Measurements from ENCODE around the gene HBG1. TPM values are rescaled to one million over a fixed set of nuclear protein-coding genes. Genes with fewer than 3 reads are reported as not detected.

HBG1 gene
- total RNA-seq, 6 donors from 2014 or later = 2.9 to 4.6 TPM; not detected in 4

DNA sequence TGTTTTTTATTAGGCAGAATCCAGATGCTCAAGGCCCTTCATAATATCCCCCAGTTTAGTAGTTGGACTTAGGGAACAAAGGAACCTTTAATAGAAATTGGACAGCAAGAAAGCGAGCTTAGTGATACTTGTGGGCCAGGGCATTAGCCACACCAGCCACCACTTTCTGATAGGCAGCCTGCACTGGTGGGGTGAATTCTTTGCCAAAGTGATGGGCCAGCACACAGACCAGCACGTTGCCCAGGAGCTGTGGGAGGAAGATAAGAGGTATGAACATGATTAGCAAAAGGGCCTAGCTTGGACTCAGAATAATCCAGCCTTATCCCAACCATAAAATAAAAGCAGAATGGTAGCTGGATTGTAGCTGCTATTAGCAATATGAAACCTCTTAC, 24.2 kb downstream of the HBG1 start:
- no peak for DNase-seq
- no peak overlapping the region for H3K27ac ChIP-seq
- WGBS, 2 donors = 74 to 75% methylated on average over 2 of the region's 2 CpGs
- ATAC-seq (ENCODE audit: low FRiP score in 2 of 2) = peak in 1 of 2 donors; percentile 46
- no peaks in the 10 kb centered on the region for H3K36me3 ChIP-seq
- no peak overlapping the region for H3K4me3 ChIP-seq
- TF ChIP-seq, protein P1, sequence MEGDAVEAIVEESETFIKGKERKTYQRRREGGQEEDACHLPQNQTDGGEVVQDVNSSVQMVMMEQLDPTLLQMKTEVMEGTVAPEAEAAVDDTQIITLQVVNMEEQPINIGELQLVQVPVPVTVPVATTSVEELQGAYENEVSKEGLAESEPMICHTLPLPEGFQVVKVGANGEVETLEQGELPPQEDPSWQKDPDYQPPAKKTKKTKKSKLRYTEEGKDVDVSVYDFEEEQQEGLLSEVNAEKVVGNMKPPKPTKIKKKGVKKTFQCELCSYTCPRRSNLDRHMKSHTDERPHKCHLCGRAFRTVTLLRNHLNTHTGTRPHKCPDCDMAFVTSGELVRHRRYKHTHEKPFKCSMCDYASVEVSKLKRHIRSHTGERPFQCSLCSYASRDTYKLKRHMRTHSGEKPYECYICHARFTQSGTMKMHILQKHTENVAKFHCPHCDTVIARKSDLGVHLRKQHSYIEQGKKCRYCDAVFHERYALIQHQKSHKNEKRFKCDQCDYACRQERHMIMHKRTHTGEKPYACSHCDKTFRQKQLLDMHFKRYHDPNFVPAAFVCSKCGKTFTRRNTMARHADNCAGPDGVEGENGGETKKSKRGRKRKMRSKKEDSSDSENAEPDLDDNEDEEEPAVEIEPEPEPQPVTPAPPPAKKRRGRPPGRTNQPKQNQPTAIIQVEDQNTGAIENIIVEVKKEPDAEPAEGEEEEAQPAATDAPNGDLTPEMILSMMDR (IDR thresholded peaks at IDR 0.05) = no peak
- TF ChIP-seq POLR2AphosphoS5 (IDR thresholded peaks at IDR 0.05) (no peak), POLR2A (IDR thresholded peaks at IDR 0.05) (no peak), EP300 (IDR thresholded peaks at IDR 0.05) (no peak)
- H3K4me1 ChIP-seq = no peaks in the 10 kb centered on the region
- H3K27me3 ChIP-seq = no peaks in the 10 kb centered on the region
- H3K9me3 ChIP-seq = no peaks in the 10 kb centered on the region

DNA sequence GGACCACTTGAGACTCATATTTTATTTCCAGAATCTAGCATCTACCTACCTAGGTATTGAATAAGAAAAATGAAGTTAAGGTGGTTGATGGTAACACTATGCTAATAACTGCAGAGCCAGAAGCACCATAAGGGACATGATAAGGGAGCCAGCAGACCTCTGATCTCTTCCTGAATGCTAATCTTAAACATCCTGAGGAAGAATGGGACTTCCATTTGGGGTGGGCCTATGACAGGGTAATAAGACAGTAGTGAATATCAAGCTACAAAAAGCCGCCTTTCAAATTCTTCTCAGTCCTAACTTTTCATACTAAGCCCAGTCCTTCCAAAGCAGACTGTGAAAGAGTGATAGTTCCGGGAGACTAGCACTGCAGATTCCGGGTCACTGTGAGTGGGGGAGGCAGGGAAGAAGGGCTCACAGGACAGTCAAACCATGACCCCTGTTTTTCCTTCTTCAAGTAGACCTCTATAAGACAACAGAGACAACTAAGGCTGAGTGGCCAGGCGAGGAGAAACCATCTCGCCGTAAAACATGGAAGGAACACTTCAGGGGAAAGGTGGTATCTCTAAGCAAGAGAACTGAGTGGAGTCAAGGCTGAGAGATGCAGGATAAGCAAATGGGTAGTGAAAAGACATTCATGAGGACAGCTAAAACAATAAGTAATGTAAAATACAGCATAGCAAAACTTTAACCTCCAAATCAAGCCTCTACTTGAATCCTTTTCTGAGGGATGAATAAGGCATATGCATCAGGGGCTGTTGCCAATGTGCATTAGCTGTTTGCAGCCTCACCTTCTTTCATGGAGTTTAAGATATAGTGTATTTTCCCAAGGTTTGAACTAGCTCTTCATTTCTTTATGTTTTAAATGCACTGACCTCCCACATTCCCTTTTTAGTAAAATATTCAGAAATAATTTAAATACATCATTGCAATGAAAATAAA, 24.8 kb downstream of the HBG1 start:
- no peaks in the 10 kb centered on the region for H3K4me1 ChIP-seq

DNA sequence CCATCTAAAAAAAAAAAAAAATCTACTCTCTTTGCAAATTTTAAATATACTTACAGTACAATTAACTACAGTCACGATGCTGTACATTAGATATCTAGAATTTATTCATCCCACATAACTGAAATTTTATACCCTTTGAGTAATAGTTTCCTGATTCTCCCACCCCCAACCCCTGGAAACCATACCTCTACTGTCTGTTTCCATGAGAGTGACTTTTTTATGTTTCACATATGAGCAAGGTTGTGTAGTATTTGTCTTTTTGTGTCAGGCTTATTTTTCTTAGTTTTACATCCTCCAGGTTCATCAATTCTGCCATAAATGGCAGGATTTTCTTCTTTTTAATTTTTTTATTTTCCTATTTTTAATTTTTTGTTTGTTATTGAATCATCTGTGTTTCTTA, 26.0 kb downstream of the HBG1 start:
- Histone ChIP-seq H3K4me1 (no peaks in the 10 kb centered on the region), H3K27ac (no peak overlapping the region), H3K4me3 (no peak overlapping the region), H3K9me3 (no peaks in the 10 kb centered on the region), H3K36me3 (no peaks in the 10 kb centered on the region), H3K27me3 (no peaks in the 10 kb centered on the region)
- DNase-seq (no peak), ATAC-seq (ENCODE audit: low FRiP score in 2 of 2) (no peak)
- WGBS, 2 donors = 56 to 76% methylated on average over 1 of the region's 1 CpG
- TF ChIP-seq POLR2A (IDR thresholded peaks at IDR 0.05) (no peak), EP300 (IDR thresholded peaks at IDR 0.05) (no peak), POLR2AphosphoS5 (IDR thresholded peaks at IDR 0.05) (no peak)

More for the DNA sequence above, 24.8 kb downstream of the HBG1 start:
- 74 to 75% methylated on average over 6 of the region's 6 CpGs for WGBS, 2 donors
- Histone ChIP-seq H3K36me3 (no peaks in the 10 kb centered on the region), H3K4me3 (no peak overlapping the region), H3K27me3 (no peaks in the 10 kb centered on the region), H3K9me3 (no peaks in the 10 kb centered on the region), H3K27ac (no peak overlapping the region)
- DNase-seq (no peak), ATAC-seq (ENCODE audit: low FRiP score in 2 of 2) (no peak)
- TF ChIP-seq POLR2AphosphoS5 (IDR thresholded peaks at IDR 0.05) (no peak), EP300 (IDR thresholded peaks at IDR 0.05) (no peak), POLR2A (IDR thresholded peaks at IDR 0.05) (no peak)
- TF ChIP-seq, protein P1 (IDR thresholded peaks at IDR 0.05) = no peak

DNA sequence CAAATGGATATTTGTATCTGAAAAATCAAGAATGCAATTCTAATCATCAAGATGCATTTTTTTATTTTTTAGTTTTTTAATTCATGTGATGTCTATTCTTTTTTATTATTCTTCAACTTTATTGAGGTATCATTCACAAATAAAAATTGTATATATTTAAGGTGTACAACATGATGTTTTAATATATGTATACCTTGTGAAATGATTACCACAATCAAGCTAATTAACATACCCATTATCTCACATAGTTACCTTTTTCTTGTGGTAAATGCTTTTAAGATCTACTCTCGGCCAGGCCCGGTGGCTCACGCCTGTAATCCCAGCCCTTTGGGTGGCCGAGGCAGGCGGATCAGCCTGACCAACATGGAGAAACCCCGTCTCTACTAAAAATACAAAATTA, 26.5 kb downstream of the HBG1 start:
- 93 to 94% methylated on average over 6 of the region's 6 CpGs for WGBS, 2 donors
- no peaks in the 10 kb centered on the region for H3K27me3 ChIP-seq
- no peak for ATAC-seq (ENCODE audit: low FRiP score in 2 of 2)
- no peaks in the 10 kb centered on the region for H3K36me3 ChIP-seq
- no peak for TF ChIP-seq POLR2AphosphoS5 (IDR thresholded peaks at IDR 0.05)
- no peak for TF ChIP-seq EP300 (IDR thresholded peaks at IDR 0.05)
- TF ChIP-seq, protein P1 (IDR thresholded peaks at IDR 0.05) = no peak
- TF ChIP-seq POLR2A (IDR thresholded peaks at IDR 0.05) = no peak
- H3K4me3 ChIP-seq = no peak overlapping the region
- H3K4me1 ChIP-seq = no peaks in the 10 kb centered on the region
- H3K9me3 ChIP-seq = no peaks in the 10 kb centered on the region
- peak in 1 of 2 donors; percentile 37 for DNase-seq
- H3K27ac ChIP-seq = no peak overlapping the region

DNA sequence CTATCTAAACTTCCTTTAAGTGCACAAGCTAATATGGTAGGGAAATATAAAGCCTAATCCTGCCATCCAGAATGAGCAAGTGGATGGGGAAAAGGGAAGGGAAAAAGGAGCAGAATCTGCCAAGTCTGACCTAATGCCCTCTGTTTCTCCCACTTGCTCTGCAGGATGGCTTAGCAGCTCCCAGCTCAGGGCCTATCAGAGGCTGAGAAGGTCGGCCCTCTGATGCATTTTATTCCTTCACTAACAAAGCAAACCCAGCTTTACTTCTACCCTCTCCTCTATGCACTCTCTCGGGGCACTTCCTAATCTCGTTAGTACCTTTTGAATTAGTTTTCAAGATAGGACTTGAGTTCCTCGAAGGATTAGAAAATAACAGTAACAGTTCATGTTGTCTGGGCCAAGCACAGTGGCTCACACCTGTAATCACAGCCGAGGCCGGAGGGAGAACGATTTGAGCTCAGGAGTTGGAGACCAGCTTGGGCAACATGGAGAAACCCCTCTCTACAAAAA, 39.2 kb downstream of the HBG1 start:
- Histone ChIP-seq H3K27me3 (no peaks in the 10 kb centered on the region), H3K4me3 (no peak overlapping the region), H3K27ac (no peak overlapping the region), H3K36me3 (no peaks in the 10 kb centered on the region), H3K9me3 (no peaks in the 10 kb centered on the region), H3K4me1 (no peaks in the 10 kb centered on the region)
- ATAC-seq (ENCODE audit: low FRiP score in 2 of 2) (no peak), DNase-seq (no peak)
- no peak for TF ChIP-seq EP300 (IDR thresholded peaks at IDR 0.05)
- no peak for TF ChIP-seq POLR2AphosphoS5 (IDR thresholded peaks at IDR 0.05)
- TF ChIP-seq, protein P1 (IDR thresholded peaks at IDR 0.05) = no peak
- no peak for TF ChIP-seq POLR2A (IDR thresholded peaks at IDR 0.05)
- 62% methylated on average over 7 of the region's 7 CpGs for WGBS, 2 donors
